Right atrium auricular region (tissue), 2 donors: ENCODE data around the gene UBAC2. TPM values are rescaled to one million over a fixed set of nuclear protein-coding genes. Genes with fewer than 3 reads are reported as not detected.

ENCODE experiments used
- DNase-seq: peaks from one replicate; pipeline ENCODE4 v3.0.0-alpha.2; 2019; ENCODE audit warnings: low spot score
- H3K27ac ChIP-seq, 2 donors: fragments of 200-600 bp; sonication (generic); 1 replicate in 1 of 2; 2 replicates in 1 of 2; pipeline ENCODE4 v1.5.1; 2016 to 2019
- H3K27me3 ChIP-seq, 2 donors: fragments of 200-600 bp; sonication (generic); one replicate each; pipeline versions ENCODE4 v1.5.1 to v1.6.0; 2017 to 2019
- H3K36me3 ChIP-seq: fragments of 200-600 bp; sonication (generic); one replicate; pipeline ENCODE4 v1.5.1; 2016
- H3K4me1 ChIP-seq, 2 donors: fragments of 200-600 bp; sonication (generic); one replicate each; pipeline versions ENCODE4 v1.5.1 to v1.6.0; 2017 to 2019
- H3K4me3 ChIP-seq, 2 donors: fragments of 200-600 bp; sonication (generic); 1 replicate in 1 of 2; 2 replicates in 1 of 2; pipeline ENCODE4 v1.5.1; 2017 to 2019; ENCODE audit warnings: mild to moderate bottlenecking in 1 of 2, moderate library complexity in 1 of 2
- H3K9me3 ChIP-seq, 2 donors: fragments of 200-600 bp; sonication (generic); one replicate each; pipeline ENCODE4 v1.5.1; 2019
- CTCF ChIP-seq, 2 donors: fragments of 200-600 bp; sonication (generic); IDR thresholded peaks; one replicate each; pipeline ENCODE4 v1.5.1; 2019; ENCODE audit warnings: antibody characterized with exemption in 2 of 2
- total RNA-seq, 2 donors: library from RNA; depleted of rRNA; stranded (reverse); fragments of >200 nt; gene quantifications; one replicate each; pipeline ENCODE4 v1.1.0, GENCODE V29; 2016

The UBAC2 gene
- total RNA-seq, 2 donors from 2014 or later, result 47.5 to 50.7 TPM

GRCh38 chr13:99254830-99255229, 54.2 kb downstream of the UBAC2 start:
- no peaks in the 10 kb centered on the region for H3K27me3 ChIP-seq
- TF ChIP-seq CTCF (IDR thresholded peaks at IDR 0.05), result no peak
- no peaks in the 10 kb centered on the region for H3K9me3 ChIP-seq
- no peaks in the 10 kb centered on the region for H3K36me3 ChIP-seq
- DNase-seq, result no peak
- H3K4me3 ChIP-seq, result no peak overlapping the region
- no peak overlapping the region for H3K27ac ChIP-seq
- no peaks in the 10 kb centered on the region for H3K4me1 ChIP-seq

- Histone ChIP-seq H3K27ac (no peak overlapping the region), H3K9me3 (no peaks in the 10 kb centered on the region), H3K36me3 (no peaks in the 10 kb centered on the region), H3K4me3 (no peak overlapping the region), H3K4me1 (no peaks in the 10 kb centered on the region), H3K27me3 (no peaks in the 10 kb centered on the region)
- no peak for DNase-seq
- TF ChIP-seq CTCF (IDR thresholded peaks at IDR 0.05), result no peak
Observed at GRCh38 chr13:99255271-99255670, 54.6 kb downstream of the UBAC2 start.

GRCh38 chr13:99256283-99256682, 55.6 kb downstream of the UBAC2 start:
- no peaks in the 10 kb centered on the region for H3K27me3 ChIP-seq
- H3K4me1 ChIP-seq, result no peaks in the 10 kb centered on the region
- no peak for TF ChIP-seq CTCF (IDR thresholded peaks at IDR 0.05)
- DNase-seq, result no peak
- no peaks in the 10 kb centered on the region for H3K36me3 ChIP-seq
- H3K9me3 ChIP-seq, result no peaks in the 10 kb centered on the region
- no peak overlapping the region for H3K4me3 ChIP-seq
- no peak overlapping the region for H3K27ac ChIP-seq

- no peak for DNase-seq
- H3K27me3 ChIP-seq, result no peaks in the 10 kb centered on the region
- H3K27ac ChIP-seq, result no peak overlapping the region
- H3K4me3 ChIP-seq, result no peak overlapping the region
- H3K9me3 ChIP-seq, result no peaks in the 10 kb centered on the region
- no peaks in the 10 kb centered on the region for H3K36me3 ChIP-seq
- no peaks in the 10 kb centered on the region for H3K4me1 ChIP-seq
- no peak for TF ChIP-seq CTCF (IDR thresholded peaks at IDR 0.05)
Observed at GRCh38 chr13:99256709-99257108, 56.1 kb downstream of the UBAC2 start.

- DNase-seq, result no peak
- Histone ChIP-seq H3K9me3 (no peaks in the 10 kb centered on the region), H3K27ac (no peak overlapping the region), H3K4me3 (no peak overlapping the region), H3K36me3 (no peaks in the 10 kb centered on the region), H3K4me1 (no peaks in the 10 kb centered on the region), H3K27me3 (no peaks in the 10 kb centered on the region)
- no peak for TF ChIP-seq CTCF (IDR thresholded peaks at IDR 0.05)
Observed at GRCh38 chr13:99257291-99257690, 56.6 kb downstream of the UBAC2 start.

GRCh38 chr13:99258210-99258860, 57.7 kb downstream of the UBAC2 start, which contains the start of gene GPR18:
TSS of gene GPR18 (minus strand) at chr13:99258379. CDS start at chr13:99255872, 2,507 bp downstream.
- H3K4me3 ChIP-seq, result no peak within 1 kb of the TSS
- H3K36me3 ChIP-seq, result no peaks in the 10 kb centered on the region
- H3K27me3 ChIP-seq, result no peaks in the 10 kb centered on the region
- no peak for TF ChIP-seq CTCF (IDR thresholded peaks at IDR 0.05)
- H3K27ac ChIP-seq, result no peak within 1 kb of the TSS
- no peaks in the 10 kb centered on the region for H3K9me3 ChIP-seq
- no peak for DNase-seq
- no peaks in the 10 kb centered on the region for H3K4me1 ChIP-seq
